Right lobe of liver (tissue), 6 donors: ENCODE results near the gene SYT15. TPM values are rescaled to one million over a fixed set of nuclear protein-coding genes. Genes with fewer than 3 reads are reported as not detected.

ENCODE experiments used
- ATAC-seq, 4 donors: fragments of 200-7000 bp; cut with Tn5 transposase; one replicate each; pipeline ENCODE4 v1.9.1; 2020; ENCODE audit warnings: mild to moderate bottlenecking in 4 of 4, moderate library complexity in 4 of 4
- DNase-seq, 3 donors: peaks; one replicate each; pipeline ENCODE4 v3.0.0-alpha.2; 2020
- H3K27ac ChIP-seq, 3 donors: fragments of 200-600 bp; one replicate each; pipeline ENCODE4 v1.8.0; 2022
- H3K27me3 ChIP-seq, 2 donors: fragments of 200-600 bp; one replicate each; pipeline ENCODE4 v1.8.0; 2022
- H3K36me3 ChIP-seq, 4 donors: fragments of 200-600 bp; sonication (generic) in 1 of 4; one replicate each; pipeline versions ENCODE4 v1.5.1 to v1.8.0; 2017 to 2022; ENCODE audit warnings: control low read depth in 1 of 4
- H3K4me1 ChIP-seq, 4 donors: fragments of 200-600 bp; sonication (generic) in 1 of 4; one replicate each; pipeline versions ENCODE4 v1.5.1 to v1.8.0; 2017 to 2022; ENCODE audit warnings: control low read depth in 1 of 4
- H3K4me3 ChIP-seq, 3 donors: fragments of 200-600 bp; one replicate each; pipeline ENCODE4 v1.8.0; 2022
- H3K9me3 ChIP-seq, 4 donors: fragments of 200-600 bp; sonication (generic) in 1 of 4; one replicate each; pipeline versions ENCODE4 v1.5.1 to v1.8.0; 2017 to 2022; ENCODE audit warnings: control low read depth in 1 of 4
- POLR2A ChIP-seq: fragments of 450-650 bp; IDR thresholded peaks from one replicate; pipeline ENCODE4 v1.6.1; 2017; ENCODE audit warnings: antibody characterized with exemption, mild to moderate bottlenecking
- WGBS: methylation state at CpG from one replicate; pipeline ENCODE4 v1.1.6; 2018; ENCODE audit warnings: low coverage, low lambda C conversion rate; ENCODE audit not compliant: insufficient coverage; ENCODE audit errors: missing lambda C conversion rate; 5-methylcytosine and 5-hydroxymethylcytosine counted together
- intact Hi-C, 2 donors: fragments of 100-400 bp; cut with DNase I; formaldehyde crosslinking; loops; one replicate each; pipeline versions ENCODE4 v1.11.2 to v1.14.1; 2022
- total RNA-seq, 6 experiments: library from RNA; depleted of rRNA in 2 of 6; stranded (reverse); fragments of >200 nt in 2 of 6; fragmentation: NEBNext Ultra II Directional in 3 of 6; extraction: Animal tissue kit (Norgen Biotek cat#: 25700) in 3 of 6; gene quantifications; one replicate each; pipeline versions ENCODE4 v1.1.0 to v1.2.4, GENCODE V29; 2016 to 2023
- TF ChIP-seq, protein P1 (sequence below), 4 donors: fragments of 200-600 bp in 3 of 4; fragments of 450-650 bp in 1 of 4; IDR thresholded peaks; one replicate each; pipeline versions ENCODE4 v1.5.1 to v1.8.0; 2016 to 2022; ENCODE audit warnings: antibody characterized with exemption in 4 of 4, mild to moderate bottlenecking in 2 of 4
- donor health status: DM: no; HTN: yes; CAD: no.
- donor health status: DM: no; HTN: no; CAD: no.
- donor health status: DM: no; HTN: no; CAD: no.
- donor health status: DM: no; HTN: yes; CAD: no.
- donor health status: DM: no; HTN: yes; CAD: no.

SYT15 gene
- total RNA-seq, 6 experiments from 2014 or later = 0.43 to 1.3 (median 0.82) TPM

DNA sequence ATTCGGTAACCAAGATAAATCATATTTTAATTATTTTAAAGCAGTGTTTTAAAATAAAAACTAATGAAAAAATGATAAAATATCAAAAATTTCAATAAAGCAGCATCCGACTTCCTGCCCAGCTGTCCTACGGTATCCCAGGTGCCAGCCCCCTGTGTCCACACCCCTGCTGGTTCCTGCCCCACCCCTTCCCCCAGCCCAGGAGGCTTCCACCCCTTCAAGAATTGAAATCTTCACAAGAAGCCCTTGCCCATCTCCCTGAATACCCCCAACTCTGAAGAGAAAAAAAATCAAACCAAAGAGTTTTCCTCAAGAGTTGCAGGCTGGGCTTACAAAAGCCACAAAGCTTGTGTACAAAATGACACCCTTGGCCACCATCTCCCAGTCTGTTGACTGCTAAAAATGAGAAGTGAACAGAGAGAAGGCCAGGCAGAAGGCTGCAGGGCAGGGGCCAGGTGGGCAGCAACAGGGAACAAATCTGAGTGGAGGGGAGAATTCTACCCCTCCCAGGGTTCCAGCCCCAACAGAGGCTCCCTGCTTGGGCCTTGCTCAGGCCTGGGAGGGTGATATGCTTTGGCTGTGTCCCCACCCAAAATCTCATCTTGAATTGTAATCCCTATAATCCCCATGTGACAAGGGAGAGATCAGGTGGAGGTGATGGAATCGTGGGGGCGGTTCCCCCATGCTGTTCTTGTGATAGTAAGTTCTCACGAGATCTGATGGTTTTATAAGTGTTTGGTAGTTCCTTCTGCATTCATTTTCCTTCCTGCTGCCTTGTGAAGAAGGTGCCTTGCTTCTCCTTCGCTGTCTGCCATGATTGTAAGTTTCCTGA is 37.0 kb upstream of the SYT15 start:
- no peak overlapping the region for H3K4me3 ChIP-seq
- H3K36me3 ChIP-seq = no peaks in the 10 kb centered on the region
- intact Hi-C loops = no loop called here
- H3K27me3 ChIP-seq = no peaks in the 10 kb centered on the region
- 77% methylated on average over 7 of the region's 7 CpGs for WGBS
- no peak overlapping the region for H3K27ac ChIP-seq
- DNase-seq = peak; percentile 17 to 47 (median 45)
- H3K4me1 ChIP-seq = no peaks in the 10 kb centered on the region
- no peaks in the 10 kb centered on the region for H3K9me3 ChIP-seq
- no peak for ATAC-seq
- TF ChIP-seq, protein P1, sequence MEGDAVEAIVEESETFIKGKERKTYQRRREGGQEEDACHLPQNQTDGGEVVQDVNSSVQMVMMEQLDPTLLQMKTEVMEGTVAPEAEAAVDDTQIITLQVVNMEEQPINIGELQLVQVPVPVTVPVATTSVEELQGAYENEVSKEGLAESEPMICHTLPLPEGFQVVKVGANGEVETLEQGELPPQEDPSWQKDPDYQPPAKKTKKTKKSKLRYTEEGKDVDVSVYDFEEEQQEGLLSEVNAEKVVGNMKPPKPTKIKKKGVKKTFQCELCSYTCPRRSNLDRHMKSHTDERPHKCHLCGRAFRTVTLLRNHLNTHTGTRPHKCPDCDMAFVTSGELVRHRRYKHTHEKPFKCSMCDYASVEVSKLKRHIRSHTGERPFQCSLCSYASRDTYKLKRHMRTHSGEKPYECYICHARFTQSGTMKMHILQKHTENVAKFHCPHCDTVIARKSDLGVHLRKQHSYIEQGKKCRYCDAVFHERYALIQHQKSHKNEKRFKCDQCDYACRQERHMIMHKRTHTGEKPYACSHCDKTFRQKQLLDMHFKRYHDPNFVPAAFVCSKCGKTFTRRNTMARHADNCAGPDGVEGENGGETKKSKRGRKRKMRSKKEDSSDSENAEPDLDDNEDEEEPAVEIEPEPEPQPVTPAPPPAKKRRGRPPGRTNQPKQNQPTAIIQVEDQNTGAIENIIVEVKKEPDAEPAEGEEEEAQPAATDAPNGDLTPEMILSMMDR (IDR thresholded peaks at IDR 0.05) = no peak
- no peak for TF ChIP-seq POLR2A

DNA sequence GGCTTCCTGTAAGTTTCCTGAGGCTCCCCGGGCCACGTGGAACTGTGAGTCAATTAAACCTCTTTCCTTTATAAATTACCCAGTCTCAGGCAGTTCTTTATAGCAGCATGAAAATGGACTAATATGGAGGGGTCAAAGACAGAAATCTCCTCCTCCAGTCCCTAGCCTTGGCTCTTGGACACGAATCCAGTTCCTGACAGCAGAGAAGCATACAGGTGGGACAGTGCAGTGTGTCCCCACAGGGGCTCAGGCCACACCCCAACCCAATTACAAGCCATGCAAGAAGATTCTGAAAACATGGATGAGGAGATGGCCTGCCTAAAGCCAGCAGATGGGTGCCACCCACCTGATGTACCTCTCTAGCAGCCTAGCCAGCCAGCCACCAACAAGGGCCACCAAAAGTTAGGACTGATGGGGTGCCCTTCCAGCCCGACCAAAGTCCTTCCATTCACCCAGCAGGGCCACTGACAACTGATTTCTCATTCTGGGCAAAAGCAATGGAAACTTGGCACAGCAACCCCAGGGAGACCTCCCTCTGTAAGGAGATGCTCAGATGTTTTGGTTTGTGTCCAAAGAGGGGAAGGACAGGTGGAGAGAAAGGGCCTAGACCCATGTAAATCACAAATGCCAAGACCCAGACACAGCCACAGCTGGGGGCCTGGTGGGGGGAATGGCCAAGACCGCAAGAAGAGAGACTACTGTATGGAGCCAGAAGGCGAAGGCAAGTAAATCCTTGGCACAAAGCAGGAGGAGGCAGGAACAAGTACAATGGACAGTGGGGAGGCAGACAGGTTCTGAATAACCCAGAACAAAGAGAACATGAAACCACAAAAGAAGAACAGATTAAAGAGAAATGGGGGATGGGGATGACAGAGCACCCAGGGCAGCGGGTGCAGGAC is 36.1 kb upstream of the SYT15 start:
- Histone ChIP-seq H3K4me3 (no peak overlapping the region), H3K4me1 (no peaks in the 10 kb centered on the region), H3K27ac (no peak overlapping the region), H3K36me3 (no peaks in the 10 kb centered on the region), H3K9me3 (no peaks in the 10 kb centered on the region), H3K27me3 (no peaks in the 10 kb centered on the region)
- ATAC-seq (no peak), DNase-seq (peak in 2 of 3 donors; percentile 19 to 44)
- intact Hi-C loops = no loop called here
- TF ChIP-seq POLR2A = no peak
- TF ChIP-seq, protein P1 (IDR thresholded peaks at IDR 0.05) = no peak
- 71% methylated on average over 7 of the region's 7 CpGs for WGBS

DNA sequence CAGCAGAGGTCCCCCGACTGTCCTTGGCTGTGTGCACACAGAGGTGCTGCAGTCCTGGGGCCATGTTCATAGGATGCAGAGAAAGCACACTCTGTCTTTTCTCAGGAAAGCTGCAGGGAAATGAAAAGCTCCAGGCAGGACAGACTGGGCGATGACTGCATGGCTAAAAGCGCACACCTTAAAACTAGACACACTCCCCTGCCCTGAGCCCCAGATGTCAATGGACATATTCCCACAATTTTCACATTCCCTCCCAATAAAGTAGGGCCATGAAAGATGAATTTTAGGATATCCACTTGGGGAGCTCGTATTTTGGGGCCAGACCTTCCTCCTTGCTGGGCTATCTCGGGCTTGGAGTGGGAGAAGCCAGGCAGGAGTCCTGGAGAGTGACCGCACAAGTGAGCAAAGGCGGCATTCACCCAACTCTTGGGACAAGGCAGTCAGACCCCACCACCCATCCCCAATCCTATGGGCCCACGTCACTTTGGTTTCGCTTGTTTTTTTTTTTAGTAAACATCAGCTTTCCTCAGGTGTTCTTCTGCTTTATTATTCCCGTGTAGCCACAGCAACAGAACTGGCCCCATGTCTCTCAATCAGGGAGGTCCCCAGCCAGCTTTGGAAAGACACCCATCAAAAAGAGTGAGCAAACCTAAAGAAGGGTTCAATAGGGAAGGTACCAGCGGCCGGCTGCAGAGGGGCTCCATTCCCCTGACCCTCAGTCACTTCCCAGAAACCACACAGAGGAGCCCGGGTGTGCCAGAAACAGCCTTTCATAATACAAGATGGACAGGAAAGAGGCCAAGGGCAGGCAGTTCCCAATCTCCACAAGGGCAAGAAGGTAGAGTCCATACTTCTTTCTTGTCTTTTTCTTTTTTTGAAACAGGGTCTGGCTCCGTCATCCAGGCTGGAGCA is 35.2 kb upstream of the SYT15 start:
- no peak overlapping the region for H3K4me3 ChIP-seq
- intact Hi-C loops = no loop called here
- H3K9me3 ChIP-seq = no peaks in the 10 kb centered on the region
- H3K27ac ChIP-seq = no peak overlapping the region
- no peaks in the 10 kb centered on the region for H3K36me3 ChIP-seq
- TF ChIP-seq, protein P1 (IDR thresholded peaks at IDR 0.05) = no peak
- no peak for TF ChIP-seq POLR2A
- no peaks in the 10 kb centered on the region for H3K27me3 ChIP-seq
- DNase-seq (peak in 2 of 3 donors; percentile 27 to 50), ATAC-seq (no peak)
- no peaks in the 10 kb centered on the region for H3K4me1 ChIP-seq
- 81% methylated on average over 13 of the region's 14 CpGs for WGBS
